HEK293 (cell line): Measurements from ENCODE around the gene GADD45GIP1.
A peak's percentile ranks its signal among the peaks of the same experiment; 100 is the strongest.

Source experiments
- KLF16 ChIP-seq: fragments of 450-650 bp; formaldehyde crosslinking; IDR thresholded peaks from 2 replicates; pipeline ENCODE4 v1.5.1; 2017; ENCODE audit warnings: missing biosample characterization, missing genetic modification characterization
- PRDM6 ChIP-seq: fragments of 450-650 bp; formaldehyde crosslinking; IDR thresholded peaks from 2 replicates; pipeline ENCODE4 v1.5.1; 2017; ENCODE audit warnings: missing biosample characterization, missing genetic modification characterization
- SALL2 ChIP-seq: fragments of 450-650 bp; formaldehyde crosslinking; IDR thresholded peaks from 2 replicates; pipeline ENCODE4 v1.5.0; 2017; ENCODE audit warnings: missing biosample characterization, mild to moderate bottlenecking, missing genetic modification characterization, borderline replicate concordance
- SCRT1 ChIP-seq: fragments of 450-650 bp; formaldehyde crosslinking; IDR thresholded peaks from 2 replicates; pipeline ENCODE4 v1.5.1; 2016; ENCODE audit warnings: missing biosample characterization, missing genetic modification characterization, borderline replicate concordance
- WT1 ChIP-seq: fragments of 450-650 bp; formaldehyde crosslinking; IDR thresholded peaks from 2 replicates; pipeline ENCODE4 v1.5.1; 2016; ENCODE audit warnings: missing biosample characterization, missing genetic modification characterization
- ZBTB17 ChIP-seq: fragments of 450-650 bp; formaldehyde crosslinking; IDR thresholded peaks from 2 replicates; pipeline ENCODE4 v1.5.1; 2016; ENCODE audit warnings: missing biosample characterization, missing genetic modification characterization
- ZBTB20 ChIP-seq: fragments of 450-650 bp; formaldehyde crosslinking; IDR thresholded peaks from 2 replicates; pipeline ENCODE4 v1.5.1; 2016; ENCODE audit warnings: missing biosample characterization, missing genetic modification characterization
- ZBTB21 ChIP-seq: fragments of 450-650 bp; formaldehyde crosslinking; IDR thresholded peaks from 2 replicates; pipeline ENCODE4 v1.5.1; 2017; ENCODE audit warnings: missing biosample characterization, missing genetic modification characterization
- ZNF112 ChIP-seq: fragments of 450-650 bp; formaldehyde crosslinking; IDR thresholded peaks from 2 replicates; pipeline ENCODE4 v1.5.0; 2017; ENCODE audit warnings: missing biosample characterization, missing genetic modification characterization
- ZNF155 ChIP-seq: fragments of 450-650 bp; formaldehyde crosslinking; IDR thresholded peaks from 2 replicates; pipeline ENCODE4 v1.5.1; 2016; ENCODE audit warnings: missing biosample characterization, missing genetic modification characterization
- ZNF19 ChIP-seq: fragments of 450-650 bp; formaldehyde crosslinking; IDR thresholded peaks from 2 replicates; pipeline ENCODE4; 2016; ENCODE audit warnings: missing biosample characterization, missing genetic modification characterization, low read depth
- ZNF211 ChIP-seq: fragments of 450-650 bp; formaldehyde crosslinking; IDR thresholded peaks from 2 replicates; pipeline ENCODE4 v1.5.1; 2016; ENCODE audit warnings: low read depth, missing biosample characterization, missing genetic modification characterization
- ZNF302 ChIP-seq: fragments of 450-650 bp; formaldehyde crosslinking; IDR thresholded peaks from 2 replicates; pipeline ENCODE4 v1.5.1; 2016; ENCODE audit warnings: missing biosample characterization, missing genetic modification characterization, low read depth
- ZNF404 ChIP-seq: fragments of 450-650 bp; formaldehyde crosslinking; IDR thresholded peaks from 2 replicates; pipeline ENCODE4 v1.5.1; 2017; ENCODE audit warnings: missing biosample characterization, missing genetic modification characterization
- ZNF426 ChIP-seq: fragments of 450-650 bp; formaldehyde crosslinking; IDR thresholded peaks from 2 replicates; pipeline ENCODE4 v1.5.1; 2017; ENCODE audit warnings: missing biosample characterization, missing genetic modification characterization, mild to moderate bottlenecking, inconsistent platforms, moderate library complexity
- ZNF48 ChIP-seq: fragments of 450-650 bp; formaldehyde crosslinking; IDR thresholded peaks from 2 replicates; pipeline ENCODE4 v1.5.1; 2016; ENCODE audit warnings: missing biosample characterization, missing genetic modification characterization
- ZNF514 ChIP-seq: fragments of 450-650 bp; formaldehyde crosslinking; IDR thresholded peaks from 2 replicates; pipeline ENCODE4 v1.5.1; 2016; ENCODE audit warnings: missing biosample characterization, missing genetic modification characterization
- ZNF518A ChIP-seq: fragments of 450-650 bp; formaldehyde crosslinking; conservative IDR thresholded peaks from 2 replicates; pipeline ENCODE4 v1.5.1; 2016; ENCODE audit warnings: low read depth, missing biosample characterization, missing genetic modification characterization
- ZNF621 ChIP-seq: fragments of 450-650 bp; formaldehyde crosslinking; IDR thresholded peaks from 2 replicates; pipeline ENCODE4 v1.5.1; 2017; ENCODE audit warnings: missing biosample characterization, missing genetic modification characterization
- ZNF707 ChIP-seq: fragments of 450-650 bp; formaldehyde crosslinking; IDR thresholded peaks from 2 replicates; pipeline ENCODE4 v1.5.1; 2016; ENCODE audit warnings: missing biosample characterization, missing genetic modification characterization
- ZNF768 ChIP-seq: fragments of 450-650 bp; formaldehyde crosslinking; IDR thresholded peaks from 2 replicates; pipeline ENCODE4 v1.5.1; 2018; ENCODE audit warnings: missing biosample characterization, mild to moderate bottlenecking, missing genetic modification characterization
- ZNF776 ChIP-seq: fragments of 450-650 bp; formaldehyde crosslinking; IDR thresholded peaks from 2 replicates; pipeline ENCODE4 v1.5.0; 2017; ENCODE audit warnings: missing biosample characterization, missing genetic modification characterization, borderline replicate concordance
- ZNF777 ChIP-seq: fragments of 450-650 bp; formaldehyde crosslinking; IDR thresholded peaks from 2 replicates; pipeline ENCODE4 v1.5.1; 2017; ENCODE audit warnings: missing biosample characterization, missing genetic modification characterization, borderline replicate concordance
- ZNF791 ChIP-seq: fragments of 450-650 bp; formaldehyde crosslinking; IDR thresholded peaks from 2 replicates; pipeline ENCODE4 v1.5.1; 2016; ENCODE audit warnings: missing biosample characterization, missing genetic modification characterization
- ZNF837 ChIP-seq: fragments of 450-650 bp; formaldehyde crosslinking; IDR thresholded peaks from 2 replicates; pipeline ENCODE4 v1.5.1; 2016; ENCODE audit warnings: missing biosample characterization, missing genetic modification characterization
- TF ChIP-seq, protein P1 (sequence below): fragments of 450-650 bp; formaldehyde crosslinking; conservative IDR thresholded peaks from 2 replicates; pipeline ENCODE4 v1.5.1; 2016; ENCODE audit warnings: low read depth, missing biosample characterization, missing genetic modification characterization
- TF ChIP-seq, protein P2 (sequence below): fragments of 450-650 bp; formaldehyde crosslinking; IDR thresholded peaks from 2 replicates; pipeline ENCODE4 v1.5.1; 2016; ENCODE audit warnings: missing biosample characterization, missing genetic modification characterization, borderline replicate concordance
- TF ChIP-seq, protein P3 (sequence below): fragments of 450-650 bp; formaldehyde crosslinking; IDR thresholded peaks from 2 replicates; pipeline ENCODE4 v1.5.1; 2016; ENCODE audit warnings: missing biosample characterization, missing genetic modification characterization

Gene GADD45GIP1

GRCh38 chr19:12937927-12938778, 18.9 kb downstream of the GADD45GIP1 start, which contains the start of gene CALR (continued):
- TF ChIP-seq, protein P1, sequence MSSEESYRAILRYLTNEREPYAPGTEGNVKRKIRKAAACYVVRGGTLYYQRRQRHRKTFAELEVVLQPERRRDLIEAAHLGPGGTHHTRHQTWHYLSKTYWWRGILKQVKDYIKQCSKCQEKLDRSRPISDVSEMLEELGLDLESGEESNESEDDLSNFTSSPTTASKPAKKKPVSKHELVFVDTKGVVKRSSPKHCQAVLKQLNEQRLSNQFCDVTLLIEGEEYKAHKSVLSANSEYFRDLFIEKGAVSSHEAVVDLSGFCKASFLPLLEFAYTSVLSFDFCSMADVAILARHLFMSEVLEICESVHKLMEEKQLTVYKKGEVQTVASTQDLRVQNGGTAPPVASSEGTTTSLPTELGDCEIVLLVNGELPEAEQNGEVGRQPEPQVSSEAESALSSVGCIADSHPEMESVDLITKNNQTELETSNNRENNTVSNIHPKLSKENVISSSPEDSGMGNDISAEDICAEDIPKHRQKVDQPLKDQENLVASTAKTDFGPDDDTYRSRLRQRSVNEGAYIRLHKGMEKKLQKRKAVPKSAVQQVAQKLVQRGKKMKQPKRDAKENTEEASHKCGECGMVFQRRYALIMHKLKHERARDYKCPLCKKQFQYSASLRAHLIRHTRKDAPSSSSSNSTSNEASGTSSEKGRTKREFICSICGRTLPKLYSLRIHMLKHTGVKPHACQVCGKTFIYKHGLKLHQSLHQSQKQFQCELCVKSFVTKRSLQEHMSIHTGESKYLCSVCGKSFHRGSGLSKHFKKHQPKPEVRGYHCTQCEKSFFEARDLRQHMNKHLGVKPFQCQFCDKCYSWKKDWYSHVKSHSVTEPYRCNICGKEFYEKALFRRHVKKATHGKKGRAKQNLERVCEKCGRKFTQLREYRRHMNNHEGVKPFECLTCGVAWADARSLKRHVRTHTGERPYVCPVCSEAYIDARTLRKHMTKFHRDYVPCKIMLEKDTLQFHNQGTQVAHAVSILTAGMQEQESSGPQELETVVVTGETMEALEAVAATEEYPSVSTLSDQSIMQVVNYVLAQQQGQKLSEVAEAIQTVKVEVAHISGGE: peak; percentile 40
- TF ChIP-seq ZBTB20 (tag by site-specific recombination): peak; percentile 69
- no peak for TF ChIP-seq ZNF791 (tag by site-specific recombination)
- TF ChIP-seq ZNF518A: no peak
- no peak for TF ChIP-seq ZBTB17 (tag by site-specific recombination)
- TF ChIP-seq, protein P2, sequence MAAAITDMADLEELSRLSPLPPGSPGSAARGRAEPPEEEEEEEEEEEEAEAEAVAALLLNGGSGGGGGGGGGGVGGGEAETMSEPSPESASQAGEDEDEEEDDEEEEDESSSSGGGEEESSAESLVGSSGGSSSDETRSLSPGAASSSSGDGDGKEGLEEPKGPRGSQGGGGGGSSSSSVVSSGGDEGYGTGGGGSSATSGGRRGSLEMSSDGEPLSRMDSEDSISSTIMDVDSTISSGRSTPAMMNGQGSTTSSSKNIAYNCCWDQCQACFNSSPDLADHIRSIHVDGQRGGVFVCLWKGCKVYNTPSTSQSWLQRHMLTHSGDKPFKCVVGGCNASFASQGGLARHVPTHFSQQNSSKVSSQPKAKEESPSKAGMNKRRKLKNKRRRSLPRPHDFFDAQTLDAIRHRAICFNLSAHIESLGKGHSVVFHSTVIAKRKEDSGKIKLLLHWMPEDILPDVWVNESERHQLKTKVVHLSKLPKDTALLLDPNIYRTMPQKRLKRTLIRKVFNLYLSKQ: no peak
- TF ChIP-seq, protein P3, sequence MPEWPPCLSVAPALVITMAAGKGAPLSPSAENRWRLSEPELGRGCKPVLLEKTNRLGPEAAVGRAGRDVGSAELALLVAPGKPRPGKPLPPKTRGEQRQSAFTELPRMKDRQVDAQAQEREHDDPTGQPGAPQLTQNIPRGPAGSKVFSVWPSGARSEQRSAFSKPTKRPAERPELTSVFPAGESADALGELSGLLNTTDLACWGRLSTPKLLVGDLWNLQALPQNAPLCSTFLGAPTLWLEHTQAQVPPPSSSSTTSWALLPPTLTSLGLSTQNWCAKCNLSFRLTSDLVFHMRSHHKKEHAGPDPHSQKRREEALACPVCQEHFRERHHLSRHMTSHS (tag by site-specific recombination): no peak
- TF ChIP-seq ZNF776 (tag by site-specific recombination): no peak
- peak; percentile 89 for TF ChIP-seq KLF16 (tag by site-specific recombination)
- TF ChIP-seq ZNF514: no peak
- no peak for TF ChIP-seq ZNF837 (tag by site-specific recombination)
- TF ChIP-seq SCRT1 (tag by site-specific recombination): no peak
- TF ChIP-seq ZNF621 (tag by site-specific recombination): no peak
- TF ChIP-seq PRDM6 (tag by site-specific recombination): no peak
- TF ChIP-seq ZNF155 (tag by site-specific recombination): no peak
- no peak for TF ChIP-seq ZNF19 (tag by site-specific recombination)
- no peak for TF ChIP-seq ZNF426 (tag by site-specific recombination)
- no peak for TF ChIP-seq ZNF48 (tag by site-specific recombination)
- no peak for TF ChIP-seq ZNF777
- no peak for TF ChIP-seq WT1 (tag by site-specific recombination)
- TF ChIP-seq ZNF707 (tag by site-specific recombination): no peak
- TF ChIP-seq ZNF404 (tag by site-specific recombination): no peak
- TF ChIP-seq ZNF211: no peak
- no peak for TF ChIP-seq ZNF302 (tag by site-specific recombination)
- TF ChIP-seq ZNF112: no peak
- peak; percentile 66; the same call in 1 of the 2 replicates for TF ChIP-seq ZBTB21 (tag by site-specific recombination)
- TF ChIP-seq ZNF768: peak; percentile 90; the same call in 1 of the 2 replicates
- no peak for TF ChIP-seq SALL2
